MM.1S (cell line): ENCODE measurements around the gene MAPK9.

ENCODE experiments used
- CTCF ChIP-seq: fragments of 300-600 bp; sonication (generic); IDR thresholded peaks from 2 replicates; pipeline ENCODE4 v1.5.1; 2016; ENCODE audit warnings: antibody characterized with exemption, low read length, mixed read lengths
- EZH2phosphoT487 ChIP-seq: fragments of 300-600 bp; sonication (generic); IDR thresholded peaks from 2 replicates; pipeline ENCODE4 v1.6.1; 2018; ENCODE audit warnings: antibody characterized with exemption, low read length

- TF ChIP-seq EZH2phosphoT487 (no peak), CTCF (no peak)
Measured at GRCh38 chr5:180316586-180316985, 24.7 kb upstream of the MAPK9 start.
